AML-193 (cell line): ENCODE measurements around the gene PUM2.
"Not testable (repeated sequence)": the region's sequence is repeated elsewhere in the genome, so short reads cannot be mapped to it uniquely, and the experiment has no call there.

Experiments used
- DNase-seq, 2 experiments: peaks; one replicate each; lab custom pipeline; 2025; lab: John Stamatoyannopoulos, UW

Gene PUM2

GRCh38 chr2:20291846-20292408 is 58.7 kb downstream of the PUM2 start:
- no peak for DNase-seq

GRCh38 chr2:20291106-20291564 is 59.5 kb downstream of the PUM2 start:
- peak; percentile 45 to 46 for DNase-seq

GRCh38 chr2:20288642-20289340 is 61.9 kb downstream of the PUM2 start:
- no peak for DNase-seq

- no peak for DNase-seq
Observed at GRCh38 chr2:20282916-20283592, 67.6 kb downstream of the PUM2 start.

GRCh38 chr2:20281876-20282275 is 68.8 kb downstream of the PUM2 start:
- no peak for DNase-seq

GRCh38 chr2:20273042-20273441 is 77.6 kb downstream of the PUM2 start:
- DNase-seq: no peak

GRCh38 chr2:20268317-20268716 is 82.3 kb downstream of the PUM2 start:
- not testable (repeated sequence) for DNase-seq

- no peak for DNase-seq
Observed at GRCh38 chr2:20267529-20267928, 83.1 kb downstream of the PUM2 start.

GRCh38 chr2:20264629-20265028 is 86.0 kb downstream of the PUM2 start:
- DNase-seq: no peak

- DNase-seq: no peak
Observed at GRCh38 chr2:20257411-20257810, 93.2 kb downstream of the PUM2 start.

- DNase-seq: no peak
Observed at GRCh38 chr2:20254731-20255130, 95.9 kb downstream of the PUM2 start.

- DNase-seq: no peak
Observed at GRCh38 chr2:20250436-20250835, 100.2 kb downstream of the PUM2 start.

- DNase-seq: no peak
Observed at GRCh38 chr2:20249170-20249569, 101.5 kb downstream of the PUM2 start.

- no peak for DNase-seq
Observed at GRCh38 chr2:20247084-20247483, 103.6 kb downstream of the PUM2 start.

GRCh38 chr2:20243637-20244036 is 107.0 kb downstream of the PUM2 start:
- not testable (repeated sequence) for DNase-seq

- no peak for DNase-seq
Observed at GRCh38 chr2:20242727-20243377, 107.8 kb downstream of the PUM2 start.

- DNase-seq: no peak
Observed at GRCh38 chr2:20241973-20242726, 108.5 kb downstream of the PUM2 start.

- DNase-seq: not testable (repeated sequence)
Observed at GRCh38 chr2:20240291-20240690, 110.4 kb downstream of the PUM2 start.

GRCh38 chr2:20236496-20236895 is 114.1 kb downstream of the PUM2 start:
- DNase-seq: no peak

- DNase-seq: no peak
Observed at GRCh38 chr2:20235655-20236305, 114.9 kb downstream of the PUM2 start.

GRCh38 chr2:20234597-20234996 is 116.0 kb downstream of the PUM2 start:
- DNase-seq: not testable (repeated sequence)
